SK-N-SH treated with all-trans-retinoic acid at 6 μM for 48 hours (cell line): ENCODE results near the gene PLEKHA4.
"Not testable (repeated sequence)": the region's sequence is repeated elsewhere in the genome, so short reads cannot be mapped to it uniquely, and the experiment has no call there.

Source experiments
- ATAC-seq: fragments of 200-7000 bp; cut with Tn5 transposase; 3 replicates; pipeline ENCODE4 v1.9.1; 2020; ENCODE audit warnings: mild to moderate bottlenecking, moderate library complexity
- ARNTL ChIP-seq: fragments of 450-650 bp; formaldehyde crosslinking; IDR thresholded peaks from 2 replicates; pipeline ENCODE4 v1.5.0; 2020; ENCODE audit warnings: low read depth, mild to moderate bottlenecking, moderate library complexity, borderline replicate concordance
- BACH2 ChIP-seq: fragments of 250-450 bp; sonication (Bioruptor Pico); IDR thresholded peaks from 2 replicates; pipeline ENCODE4 v1.9.0; 2021; ENCODE audit warnings: mild to moderate bottlenecking, borderline replicate concordance
- CSDC2 ChIP-seq: fragments of 250-450 bp; sonication (Bioruptor Pico); IDR thresholded peaks from 2 replicates; pipeline ENCODE4 v1.5.0; 2020; ENCODE audit warnings: mild to moderate bottlenecking, moderate library complexity
- ESRRG ChIP-seq: fragments of 250-450 bp; sonication (Bioruptor Pico); IDR thresholded peaks from 2 replicates; pipeline ENCODE4 v1.6.1; 2021; ENCODE audit warnings: mild to moderate bottlenecking
- ISL1 ChIP-seq: fragments of 250-450 bp; sonication (Bioruptor Pico); IDR thresholded peaks from 2 replicates; pipeline ENCODE4 v2.1.2; 2022; ENCODE audit warnings: mild to moderate bottlenecking, moderate library complexity
- OSR1 ChIP-seq: fragments of 250-450 bp; sonication (Bioruptor Pico); IDR thresholded peaks from 2 replicates; pipeline ENCODE4 v1.8.0; 2022; ENCODE audit warnings: moderate library complexity, mild to moderate bottlenecking, inconsistent platforms
- RARB ChIP-seq: fragments of 250-450 bp; sonication (Bioruptor Pico); IDR thresholded peaks from 2 replicates; pipeline ENCODE4 v1.8.0; 2021; ENCODE audit warnings: mild to moderate bottlenecking, moderate library complexity
- SNAI2 ChIP-seq: fragments of 250-450 bp; sonication (Bioruptor Pico); IDR thresholded peaks from 2 replicates; pipeline ENCODE4 v1.5.0; 2020; ENCODE audit warnings: mild to moderate bottlenecking, moderate library complexity
- TCF4 ChIP-seq: fragments of 250-450 bp; sonication (Bioruptor Pico); IDR thresholded peaks from 2 replicates; pipeline ENCODE4 v1.8.0; 2021; ENCODE audit warnings: mild to moderate bottlenecking, moderate library complexity, borderline replicate concordance
- TOX ChIP-seq: fragments of 250-450 bp; sonication (Bioruptor Pico); IDR thresholded peaks from 2 replicates; pipeline ENCODE4 v1.8.0; 2021; ENCODE audit warnings: mild to moderate bottlenecking, moderate library complexity, borderline replicate concordance
- ZNF565 ChIP-seq: fragments of 450-650 bp; formaldehyde crosslinking; conservative IDR thresholded peaks from 2 replicates; pipeline ENCODE4 v1.5.0; 2020; ENCODE audit warnings: low read depth, mild to moderate bottlenecking, moderate library complexity
- ZNF70 ChIP-seq: fragments of 450-650 bp; formaldehyde crosslinking; IDR thresholded peaks from 2 replicates; pipeline ENCODE4 v1.5.0; 2020; ENCODE audit warnings: mild to moderate bottlenecking, moderate library complexity
- ZNF8 ChIP-seq: fragments of 450-650 bp; formaldehyde crosslinking; IDR thresholded peaks from 2 replicates; pipeline ENCODE4 v1.5.0; 2020; ENCODE audit warnings: mild to moderate bottlenecking, moderate library complexity
- TF ChIP-seq, protein P1 (sequence below): fragments of 250-450 bp; sonication (Bioruptor Pico); IDR thresholded peaks from 2 replicates; pipeline ENCODE4 v1.5.1; 2020; ENCODE audit warnings: low read depth, mild to moderate bottlenecking, moderate library complexity
- TF ChIP-seq, protein P2 (sequence below): fragments of 250-450 bp; sonication (Bioruptor Pico); IDR thresholded peaks from 2 replicates; pipeline ENCODE4 v1.5.1; 2021; ENCODE audit warnings: mild to moderate bottlenecking, moderate library complexity
- TF ChIP-seq, protein P3 (sequence below): fragments of 250-450 bp; sonication (Bioruptor Pico); IDR thresholded peaks from 2 replicates; pipeline ENCODE4 v1.8.0; 2021; ENCODE audit warnings: low read depth, mild to moderate bottlenecking, moderate library complexity, borderline replicate concordance
- TF ChIP-seq, protein P4 (sequence below): fragments of 250-450 bp; sonication (Bioruptor Pico); IDR thresholded peaks from 2 replicates; pipeline ENCODE4 v1.5.0; 2020; ENCODE audit warnings: mild to moderate bottlenecking, moderate library complexity

The PLEKHA4 gene

DNA sequence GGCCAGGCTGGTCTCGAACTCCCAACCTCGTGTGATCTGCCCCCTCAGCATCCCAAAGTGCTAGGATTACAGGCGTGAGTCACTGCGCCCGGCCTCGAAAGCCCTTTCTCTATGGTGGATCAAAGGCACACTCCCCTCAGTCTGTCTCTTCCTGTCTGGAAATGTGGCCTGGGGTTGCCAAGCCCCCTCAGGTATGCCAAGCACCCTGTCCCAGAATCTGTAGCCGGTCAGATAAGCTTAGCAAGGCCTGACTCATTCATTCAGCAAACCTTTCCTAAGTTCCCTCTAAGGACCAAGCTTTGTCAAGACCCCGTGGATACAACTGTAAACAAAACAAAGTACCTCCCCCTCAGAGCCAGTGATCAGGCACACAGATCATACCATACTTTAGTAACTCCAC is 45.8 kb upstream of the PLEKHA4 start:
- no peak for TF ChIP-seq TCF4 (CRISPR knock-in tag)
- TF ChIP-seq BACH2 (CRISPR knock-in tag) = no peak
- TF ChIP-seq, protein P1, sequence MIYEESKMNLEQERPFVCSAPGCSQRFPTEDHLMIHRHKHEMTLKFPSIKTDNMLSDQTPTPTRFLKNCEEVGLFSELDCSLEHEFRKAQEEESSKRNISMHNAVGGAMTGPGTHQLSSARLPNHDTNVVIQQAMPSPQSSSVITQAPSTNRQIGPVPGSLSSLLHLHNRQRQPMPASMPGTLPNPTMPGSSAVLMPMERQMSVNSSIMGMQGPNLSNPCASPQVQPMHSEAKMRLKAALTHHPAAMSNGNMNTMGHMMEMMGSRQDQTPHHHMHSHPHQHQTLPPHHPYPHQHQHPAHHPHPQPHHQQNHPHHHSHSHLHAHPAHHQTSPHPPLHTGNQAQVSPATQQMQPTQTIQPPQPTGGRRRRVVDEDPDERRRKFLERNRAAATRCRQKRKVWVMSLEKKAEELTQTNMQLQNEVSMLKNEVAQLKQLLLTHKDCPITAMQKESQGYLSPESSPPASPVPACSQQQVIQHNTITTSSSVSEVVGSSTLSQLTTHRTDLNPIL (CRISPR knock-in tag) = no peak
- TF ChIP-seq, protein P2, sequence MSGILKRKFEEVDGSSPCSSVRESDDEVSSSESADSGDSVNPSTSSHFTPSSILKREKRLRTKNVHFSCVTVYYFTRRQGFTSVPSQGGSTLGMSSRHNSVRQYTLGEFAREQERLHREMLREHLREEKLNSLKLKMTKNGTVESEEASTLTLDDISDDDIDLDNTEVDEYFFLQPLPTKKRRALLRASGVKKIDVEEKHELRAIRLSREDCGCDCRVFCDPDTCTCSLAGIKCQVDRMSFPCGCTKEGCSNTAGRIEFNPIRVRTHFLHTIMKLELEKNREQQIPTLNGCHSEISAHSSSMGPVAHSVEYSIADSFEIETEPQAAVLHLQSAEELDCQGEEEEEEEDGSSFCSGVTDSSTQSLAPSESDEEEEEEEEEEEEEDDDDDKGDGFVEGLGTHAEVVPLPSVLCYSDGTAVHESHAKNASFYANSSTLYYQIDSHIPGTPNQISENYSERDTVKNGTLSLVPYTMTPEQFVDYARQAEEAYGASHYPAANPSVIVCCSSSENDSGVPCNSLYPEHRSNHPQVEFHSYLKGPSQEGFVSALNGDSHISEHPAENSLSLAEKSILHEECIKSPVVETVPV (CRISPR knock-in tag) = no peak
- TF ChIP-seq ZNF565 (CRISPR knock-in tag) = no peak
- TF ChIP-seq TOX = no peak
- no peak for ATAC-seq

DNA sequence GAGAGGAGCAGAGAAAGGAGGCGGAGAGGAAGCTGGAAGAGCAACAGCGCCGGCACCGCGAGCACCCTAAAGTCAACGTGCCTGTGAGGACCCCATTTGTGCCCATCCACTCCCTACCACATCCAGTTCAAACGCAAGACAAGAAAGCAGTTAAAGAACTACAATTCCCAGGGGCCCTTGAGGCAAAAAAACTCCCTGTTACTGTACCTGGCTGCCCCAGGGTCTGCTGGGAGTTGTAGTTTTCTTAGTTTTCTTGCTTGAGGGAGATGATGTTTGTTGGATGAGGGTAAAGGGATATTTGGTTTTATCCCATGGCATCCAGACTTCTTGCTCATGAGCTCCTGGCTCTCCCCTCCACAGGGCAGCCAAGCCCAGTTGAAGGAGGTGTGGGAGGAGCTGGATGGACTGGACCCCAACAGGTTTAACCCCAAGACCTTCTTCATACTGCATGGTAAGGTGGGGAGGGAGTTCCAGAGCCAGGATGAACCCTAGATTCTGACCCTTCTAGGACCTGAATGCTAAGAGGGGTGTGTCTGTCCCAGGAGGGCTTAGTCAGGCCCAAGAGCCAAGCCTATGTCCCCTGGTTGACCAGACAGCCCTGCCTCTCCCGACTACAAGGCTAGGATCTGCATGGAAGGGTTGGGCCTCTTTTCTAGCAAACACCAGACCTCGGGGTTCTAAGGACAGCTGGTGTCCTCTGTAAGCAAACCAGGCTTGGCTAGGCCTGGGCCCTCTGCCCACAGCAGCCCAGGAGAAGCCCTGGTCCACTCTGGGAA is 44.9 kb upstream of the PLEKHA4 start:
- no peak for TF ChIP-seq SNAI2 (CRISPR knock-in tag)
- no peak for TF ChIP-seq ZNF70 (CRISPR knock-in tag)
- no peak for TF ChIP-seq TOX
- no peak for TF ChIP-seq CSDC2
- TF ChIP-seq, protein P3, sequence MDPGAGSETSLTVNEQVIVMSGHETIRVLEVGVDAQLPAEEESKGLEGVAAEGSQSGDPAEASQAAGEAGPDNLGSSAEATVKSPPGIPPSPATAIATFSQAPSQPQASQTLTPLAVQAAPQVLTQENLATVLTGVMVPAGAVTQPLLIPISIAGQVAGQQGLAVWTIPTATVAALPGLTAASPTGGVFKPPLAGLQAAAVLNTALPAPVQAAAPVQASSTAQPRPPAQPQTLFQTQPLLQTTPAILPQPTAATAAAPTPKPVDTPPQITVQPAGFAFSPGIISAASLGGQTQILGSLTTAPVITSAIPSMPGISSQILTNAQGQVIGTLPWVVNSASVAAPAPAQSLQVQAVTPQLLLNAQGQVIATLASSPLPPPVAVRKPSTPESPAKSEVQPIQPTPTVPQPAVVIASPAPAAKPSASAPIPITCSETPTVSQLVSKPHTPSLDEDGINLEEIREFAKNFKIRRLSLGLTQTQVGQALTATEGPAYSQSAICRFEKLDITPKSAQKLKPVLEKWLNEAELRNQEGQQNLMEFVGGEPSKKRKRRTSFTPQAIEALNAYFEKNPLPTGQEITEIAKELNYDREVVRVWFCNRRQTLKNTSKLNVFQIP (CRISPR knock-in tag) = no peak
- no peak for TF ChIP-seq BACH2 (CRISPR knock-in tag)
- TF ChIP-seq ISL1 (CRISPR knock-in tag) = no peak
- no peak for TF ChIP-seq RARB (CRISPR knock-in tag)
- no peak for TF ChIP-seq ZNF8 (CRISPR knock-in tag)
- TF ChIP-seq ESRRG (CRISPR knock-in tag) = no peak
- TF ChIP-seq, all 23 proteins: peak for 0
- peak; percentile 59; the same call in 2 of the 3 replicates for ATAC-seq

DNA sequence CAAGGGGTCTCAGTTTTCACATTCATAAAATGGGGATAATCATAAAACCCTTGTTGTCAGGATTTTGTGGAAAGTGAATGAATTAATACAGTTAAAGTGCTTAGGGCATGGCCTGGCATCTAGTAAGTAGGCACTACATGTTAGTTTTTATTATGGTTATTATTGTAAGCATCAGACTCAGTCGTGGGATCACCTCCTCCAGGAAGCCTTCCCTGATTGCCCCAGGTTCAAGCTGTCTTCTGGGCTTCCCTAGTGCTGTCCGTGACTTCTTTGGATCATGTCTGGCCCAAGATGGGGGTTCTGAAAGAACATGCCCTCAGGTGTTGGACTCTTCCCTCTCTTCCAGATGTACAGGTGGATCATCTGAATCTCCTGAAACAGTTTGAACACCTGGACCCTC is 42.4 kb upstream of the PLEKHA4 start:
- no peak for ATAC-seq

DNA sequence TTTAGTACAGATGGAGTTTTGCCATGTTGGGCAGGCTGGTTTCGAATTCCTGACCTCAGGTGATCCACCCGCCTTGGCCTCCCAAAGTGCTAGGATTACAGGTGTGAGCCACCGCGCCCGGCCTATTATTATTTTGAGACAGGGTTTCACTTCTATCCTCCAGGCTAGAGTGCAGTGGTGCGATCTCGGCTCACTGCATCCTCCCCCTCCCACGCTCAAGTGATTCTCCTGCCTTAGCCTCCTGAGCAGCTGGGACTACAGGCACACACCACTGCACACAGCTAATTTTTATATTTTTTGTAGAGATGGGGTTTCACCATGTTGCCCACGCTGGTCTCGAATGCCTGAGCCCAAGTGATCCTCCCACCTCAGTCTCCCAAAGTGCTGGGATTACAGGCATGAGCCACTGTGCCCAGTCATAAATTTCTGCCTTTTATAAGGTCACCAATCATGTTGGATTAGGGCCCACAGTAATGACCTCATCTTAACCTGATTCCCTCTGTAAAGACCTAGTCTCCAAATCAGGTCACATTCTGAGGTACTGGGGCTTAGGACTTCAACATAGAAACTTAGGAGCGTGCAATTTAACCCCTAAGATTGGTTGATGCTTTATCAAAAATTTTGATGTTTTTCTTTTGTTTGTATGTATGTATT is 41.1 kb upstream of the PLEKHA4 start:
- not testable (repeated sequence) for ATAC-seq

More for the DNA sequence above, 42.4 kb upstream of the PLEKHA4 start:
- TF ChIP-seq ISL1 (CRISPR knock-in tag) = no peak
- no peak for TF ChIP-seq ARNTL (CRISPR knock-in tag)
- TF ChIP-seq, protein P2 (CRISPR knock-in tag) = no peak
- TF ChIP-seq, protein P4, sequence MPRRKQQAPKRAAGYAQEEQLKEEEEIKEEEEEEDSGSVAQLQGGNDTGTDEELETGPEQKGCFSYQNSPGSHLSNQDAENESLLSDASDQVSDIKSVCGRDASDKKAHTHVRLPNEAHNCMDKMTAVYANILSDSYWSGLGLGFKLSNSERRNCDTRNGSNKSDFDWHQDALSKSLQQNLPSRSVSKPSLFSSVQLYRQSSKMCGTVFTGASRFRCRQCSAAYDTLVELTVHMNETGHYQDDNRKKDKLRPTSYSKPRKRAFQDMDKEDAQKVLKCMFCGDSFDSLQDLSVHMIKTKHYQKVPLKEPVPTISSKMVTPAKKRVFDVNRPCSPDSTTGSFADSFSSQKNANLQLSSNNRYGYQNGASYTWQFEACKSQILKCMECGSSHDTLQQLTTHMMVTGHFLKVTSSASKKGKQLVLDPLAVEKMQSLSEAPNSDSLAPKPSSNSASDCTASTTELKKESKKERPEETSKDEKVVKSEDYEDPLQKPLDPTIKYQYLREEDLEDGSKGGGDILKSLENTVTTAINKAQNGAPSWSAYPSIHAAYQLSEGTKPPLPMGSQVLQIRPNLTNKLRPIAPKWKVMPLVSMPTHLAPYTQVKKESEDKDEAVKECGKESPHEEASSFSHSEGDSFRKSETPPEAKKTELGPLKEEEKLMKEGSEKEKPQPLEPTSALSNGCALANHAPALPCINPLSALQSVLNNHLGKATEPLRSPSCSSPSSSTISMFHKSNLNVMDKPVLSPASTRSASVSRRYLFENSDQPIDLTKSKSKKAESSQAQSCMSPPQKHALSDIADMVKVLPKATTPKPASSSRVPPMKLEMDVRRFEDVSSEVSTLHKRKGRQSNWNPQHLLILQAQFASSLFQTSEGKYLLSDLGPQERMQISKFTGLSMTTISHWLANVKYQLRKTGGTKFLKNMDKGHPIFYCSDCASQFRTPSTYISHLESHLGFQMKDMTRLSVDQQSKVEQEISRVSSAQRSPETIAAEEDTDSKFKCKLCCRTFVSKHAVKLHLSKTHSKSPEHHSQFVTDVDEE (CRISPR knock-in tag) = no peak
- TF ChIP-seq ESRRG (CRISPR knock-in tag) = no peak
- no peak for TF ChIP-seq SNAI2 (CRISPR knock-in tag)
- no peak for TF ChIP-seq CSDC2
- TF ChIP-seq OSR1 (CRISPR knock-in tag) = no peak
- TF ChIP-seq ZNF70 (CRISPR knock-in tag) = no peak
- no peak for TF ChIP-seq BACH2 (CRISPR knock-in tag)
